Measurements from ENCODE around the gene ACP4. TPM values are rescaled to one million over a fixed set of nuclear protein-coding genes. Genes with fewer than 3 reads are reported as not detected.
"Not testable (repeated sequence)": the region's sequence is repeated elsewhere in the genome, so short reads cannot be mapped to it uniquely, and the experiment has no call there.

The ACP4 gene
- total RNA-seq, 1 donor from 2014 or later, result not detected

DNA sequence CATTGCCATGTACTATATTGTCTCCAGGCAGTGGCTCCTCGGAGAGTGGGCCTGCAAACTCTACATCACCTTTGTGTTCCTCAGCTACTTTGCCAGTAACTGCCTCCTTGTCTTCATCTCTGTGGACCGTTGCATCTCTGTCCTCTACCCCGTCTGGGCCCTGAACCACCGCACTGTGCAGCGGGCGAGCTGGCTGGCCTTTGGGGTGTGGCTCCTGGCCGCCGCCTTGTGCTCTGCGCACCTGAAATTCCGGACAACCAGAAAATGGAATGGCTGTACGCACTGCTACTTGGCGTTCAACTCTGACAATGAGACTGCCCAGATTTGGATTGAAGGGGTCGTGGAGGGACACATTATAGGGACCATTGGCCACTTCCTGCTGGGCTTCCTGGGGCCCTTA lies 19.3 kb upstream of the ACP4 start:
- no peak for DNase-seq (ENCODE audit: low read depth)
- TF ChIP-seq, protein P1, sequence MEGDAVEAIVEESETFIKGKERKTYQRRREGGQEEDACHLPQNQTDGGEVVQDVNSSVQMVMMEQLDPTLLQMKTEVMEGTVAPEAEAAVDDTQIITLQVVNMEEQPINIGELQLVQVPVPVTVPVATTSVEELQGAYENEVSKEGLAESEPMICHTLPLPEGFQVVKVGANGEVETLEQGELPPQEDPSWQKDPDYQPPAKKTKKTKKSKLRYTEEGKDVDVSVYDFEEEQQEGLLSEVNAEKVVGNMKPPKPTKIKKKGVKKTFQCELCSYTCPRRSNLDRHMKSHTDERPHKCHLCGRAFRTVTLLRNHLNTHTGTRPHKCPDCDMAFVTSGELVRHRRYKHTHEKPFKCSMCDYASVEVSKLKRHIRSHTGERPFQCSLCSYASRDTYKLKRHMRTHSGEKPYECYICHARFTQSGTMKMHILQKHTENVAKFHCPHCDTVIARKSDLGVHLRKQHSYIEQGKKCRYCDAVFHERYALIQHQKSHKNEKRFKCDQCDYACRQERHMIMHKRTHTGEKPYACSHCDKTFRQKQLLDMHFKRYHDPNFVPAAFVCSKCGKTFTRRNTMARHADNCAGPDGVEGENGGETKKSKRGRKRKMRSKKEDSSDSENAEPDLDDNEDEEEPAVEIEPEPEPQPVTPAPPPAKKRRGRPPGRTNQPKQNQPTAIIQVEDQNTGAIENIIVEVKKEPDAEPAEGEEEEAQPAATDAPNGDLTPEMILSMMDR (conservative IDR thresholded peaks at IDR 0.05; ENCODE audit: low read depth, low read length), result no peak

DNA sequence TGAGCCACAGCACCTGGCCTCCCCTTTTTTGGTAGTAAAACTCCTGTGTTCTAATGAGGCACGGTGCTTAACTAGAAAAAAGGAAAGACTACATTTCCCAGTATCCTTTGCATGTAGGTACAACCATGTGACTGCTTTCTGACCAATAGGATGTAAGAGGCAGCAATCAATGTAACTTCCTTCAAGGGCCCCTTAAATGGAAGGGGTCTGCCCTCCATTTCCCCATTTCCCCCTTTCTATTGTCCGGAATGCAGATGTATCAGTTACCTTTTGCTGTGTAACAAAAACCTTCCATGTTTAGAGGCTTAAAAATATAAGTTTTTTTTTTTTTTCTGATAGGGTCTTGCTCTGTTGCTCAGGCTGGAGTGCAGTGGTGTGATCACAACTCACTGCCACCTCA lies 17.7 kb upstream of the ACP4 start:
- no peak overlapping the region for H3K4me3 ChIP-seq (ENCODE audit: low read depth, low read length)
- TF ChIP-seq, protein P1 (conservative IDR thresholded peaks at IDR 0.05; ENCODE audit: low read depth, low read length), result no peak
- no peak for DNase-seq (ENCODE audit: low read depth)

More for the DNA sequence above, 19.3 kb upstream of the ACP4 start:
- H3K4me3 ChIP-seq (ENCODE audit: low read depth, low read length), result no peak overlapping the region

DNA sequence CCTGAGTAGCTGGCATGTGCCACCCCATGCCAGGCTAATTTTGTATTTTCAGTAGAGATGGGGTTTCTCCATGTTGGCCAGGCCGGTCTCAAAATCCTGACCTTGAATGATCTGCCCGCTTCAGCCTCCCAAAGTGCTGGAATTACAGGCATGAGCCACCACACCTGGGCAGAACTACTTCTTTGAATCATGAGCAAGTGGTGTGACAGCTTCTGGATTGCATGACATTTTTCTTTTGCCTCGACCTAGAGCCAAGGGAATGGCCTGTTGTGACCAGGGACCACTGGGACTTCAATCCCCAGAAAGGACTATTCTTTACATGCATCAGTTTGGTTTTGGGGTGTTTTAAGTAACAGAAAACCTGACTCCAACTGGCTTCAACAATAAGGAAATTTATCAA lies 17.3 kb upstream of the ACP4 start:
- H3K4me3 ChIP-seq (ENCODE audit: low read depth, low read length); DNase-seq (ENCODE audit: low read depth): not testable (repeated sequence)

DNA sequence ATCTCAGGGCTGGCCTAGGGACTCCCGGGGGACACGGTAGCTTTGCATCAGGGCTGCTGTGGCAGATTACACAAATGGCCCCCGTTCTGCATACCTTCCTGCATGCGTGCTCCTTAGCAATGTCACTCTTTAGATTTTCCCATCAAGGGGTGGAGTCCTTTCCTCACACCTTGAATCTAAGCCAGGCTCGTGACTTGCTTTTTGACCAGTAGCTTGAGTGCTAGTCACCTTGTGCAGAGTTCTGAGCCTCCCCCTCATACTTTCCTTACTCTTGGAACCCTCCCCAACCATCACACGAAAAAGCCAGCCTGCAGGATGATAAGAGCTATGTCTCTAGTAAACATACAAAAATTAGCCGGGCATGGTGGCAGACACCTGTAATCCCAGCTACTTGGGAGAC lies 16.8 kb upstream of the ACP4 start:
- not testable (repeated sequence) for DNase-seq (ENCODE audit: low read depth); H3K4me3 ChIP-seq (ENCODE audit: low read depth, low read length)

DNA sequence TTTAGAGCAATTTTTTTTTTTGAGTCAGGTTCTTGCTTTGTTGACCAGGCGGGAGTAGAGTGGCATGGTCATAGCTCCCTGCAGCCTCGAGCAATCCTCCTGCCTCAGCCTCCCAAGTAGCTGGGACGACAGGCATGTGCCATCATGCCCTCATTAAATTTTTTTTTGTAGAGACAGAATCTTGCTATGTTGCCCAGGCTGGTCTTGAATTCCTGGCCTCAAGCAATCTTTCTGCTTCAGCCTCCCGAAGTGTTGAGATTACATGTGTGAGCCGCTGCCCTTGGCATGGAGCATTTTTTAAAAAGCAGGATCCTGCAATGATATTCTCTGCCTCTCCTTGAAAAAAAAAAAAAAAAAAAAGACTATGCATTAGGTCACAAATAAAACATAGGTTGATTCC lies 14.1 kb upstream of the ACP4 start:
- no peak overlapping the region for H3K4me3 ChIP-seq (ENCODE audit: low read depth, low read length)
- no peak for DNase-seq (ENCODE audit: low read depth)
- TF ChIP-seq, protein P1 (conservative IDR thresholded peaks at IDR 0.05; ENCODE audit: low read depth, low read length), result no peak

DNA sequence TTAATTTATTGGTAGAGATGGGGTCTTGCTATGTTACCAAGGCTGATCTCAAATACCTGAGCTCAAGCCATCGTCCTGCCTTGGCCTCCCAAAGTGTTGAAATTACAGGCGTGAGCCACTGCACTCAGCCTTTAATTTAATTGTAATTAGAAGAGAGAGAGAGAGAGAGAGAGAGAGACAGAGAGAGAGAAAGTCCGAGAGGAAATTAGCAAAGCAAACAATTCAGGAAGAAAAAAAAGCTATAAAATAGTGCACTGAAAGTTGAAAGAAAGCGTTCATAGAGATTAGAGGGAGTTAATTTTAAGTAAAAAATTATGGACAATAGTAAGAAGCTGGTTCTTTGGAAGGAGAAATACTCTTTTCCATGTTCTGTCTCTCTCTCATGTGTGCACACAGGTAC lies 13.0 kb upstream of the ACP4 start:
- no peak overlapping the region for H3K4me3 ChIP-seq (ENCODE audit: low read depth, low read length)
- no peak for DNase-seq (ENCODE audit: low read depth)
- TF ChIP-seq, protein P1 (conservative IDR thresholded peaks at IDR 0.05; ENCODE audit: low read depth, low read length), result no peak

DNA sequence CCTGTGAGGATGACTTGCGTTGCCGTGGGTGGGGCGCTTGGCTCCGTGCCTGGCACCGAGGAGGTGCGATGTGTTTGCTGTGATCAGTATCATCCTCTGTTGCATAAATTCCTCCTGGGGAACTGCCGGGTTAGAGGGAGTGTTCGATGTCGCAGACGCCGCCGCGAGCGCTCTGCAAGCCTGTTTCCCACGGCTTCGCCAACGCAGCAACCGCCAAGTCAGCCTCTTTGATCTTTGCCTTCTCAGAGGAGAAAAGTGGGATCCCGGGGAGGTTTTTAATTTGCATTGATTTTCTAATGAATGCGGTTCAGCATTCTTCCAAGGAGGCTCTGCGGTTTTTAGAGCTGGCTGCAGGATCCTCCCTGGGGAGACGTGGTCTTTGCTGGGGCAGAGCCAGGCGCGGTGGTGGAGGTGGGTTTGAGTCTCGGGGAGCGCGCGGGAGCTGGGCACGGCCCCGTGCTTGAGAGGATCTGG lies 12.3 kb upstream of the ACP4 start:
- TF ChIP-seq, protein P1 (conservative IDR thresholded peaks at IDR 0.05; ENCODE audit: low read depth, low read length), result no peak
- no peak overlapping the region for H3K4me3 ChIP-seq (ENCODE audit: low read depth, low read length)
- DNase-seq (ENCODE audit: low read depth), result no peak

DNA sequence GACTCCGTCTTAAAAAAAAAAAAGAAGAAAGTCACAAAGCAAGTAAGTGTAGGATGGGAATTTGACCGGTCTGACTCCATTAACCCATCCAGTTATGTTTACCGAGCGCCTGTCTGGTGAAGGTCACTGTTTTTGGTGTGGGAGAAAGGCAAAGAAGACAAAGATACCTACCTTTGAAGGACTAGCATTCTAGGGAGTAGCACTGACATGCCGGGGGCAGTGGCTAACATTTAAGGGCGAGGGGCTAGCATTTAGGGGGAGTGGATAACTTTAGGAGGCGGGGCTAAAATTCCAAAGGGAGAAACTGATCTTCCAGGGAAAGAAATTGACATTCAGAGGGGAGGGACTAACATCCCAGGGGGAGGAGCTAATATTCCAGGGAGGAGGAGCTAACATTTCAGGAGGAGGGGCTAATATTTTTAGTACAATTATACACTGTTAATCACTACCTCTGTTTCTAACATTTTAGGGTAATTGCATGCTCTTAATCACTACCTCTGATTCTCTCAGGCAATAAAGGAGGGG lies 11.2 kb upstream of the ACP4 start:
- TF ChIP-seq, protein P1 (conservative IDR thresholded peaks at IDR 0.05; ENCODE audit: low read depth, low read length), result no peak
- DNase-seq (ENCODE audit: low read depth), result no peak
- H3K4me3 ChIP-seq (ENCODE audit: low read depth, low read length), result no peak overlapping the region

Measured in epithelial cell of proximal tubule (primary cell).